H9 (cell line): ENCODE data around the gene SPECC1L. TPM values are rescaled to one million over a fixed set of nuclear protein-coding genes. Genes with fewer than 3 reads are reported as not detected.

Experiments used
- DNase-seq: peaks from one replicate; pipeline ENCODE4 v3.0.0-alpha.2; 2017
- H2AFZ ChIP-seq: one replicate; pipeline ENCODE4 v1.6.1; 2013; ENCODE audit warnings: mild to moderate bottlenecking, low read length, control low read depth, moderate library complexity
- H2AK5ac ChIP-seq: 2 replicates; pipeline ENCODE4 v1.6.1; 2013; ENCODE audit warnings: low read length, control low read depth, mixed read lengths; ENCODE audit not compliant: insufficient read length
- H2BK120ac ChIP-seq: one replicate; pipeline ENCODE4 v1.6.1; 2013; ENCODE audit warnings: low read depth, mild to moderate bottlenecking, low read length, control low read depth, inconsistent platforms; ENCODE audit not compliant: poor library complexity, severe bottlenecking
- H2BK12ac ChIP-seq: 2 replicates; pipeline ENCODE4 v1.6.1; 2013; ENCODE audit warnings: low read length, control low read depth, mixed read lengths, low read depth; ENCODE audit not compliant: insufficient read length
- H2BK15ac ChIP-seq: 2 replicates; pipeline ENCODE4 v1.6.1; 2013; ENCODE audit warnings: low read depth, low read length, control low read depth
- H2BK20ac ChIP-seq: one replicate; pipeline ENCODE4 v1.6.1; 2013; ENCODE audit warnings: low read depth, mild to moderate bottlenecking, low read length, control low read depth, inconsistent platforms; ENCODE audit not compliant: poor library complexity, severe bottlenecking
- H2BK5ac ChIP-seq: 2 replicates; pipeline ENCODE4 v1.6.1; 2013; ENCODE audit warnings: low read length, control low read depth, mixed read lengths; ENCODE audit not compliant: insufficient read length
- H3K14ac ChIP-seq: 2 replicates; pipeline ENCODE4 v1.6.1; 2013; ENCODE audit warnings: low read length, control low read depth; ENCODE audit not compliant: insufficient read depth
- H3K18ac ChIP-seq: 2 replicates; pipeline ENCODE4 v1.6.1; 2013; ENCODE audit warnings: low read depth, mild to moderate bottlenecking, mixed read lengths, low read length, control low read depth; ENCODE audit not compliant: insufficient read length
- H3K23ac ChIP-seq: 2 replicates; pipeline ENCODE4 v1.6.1; 2013; ENCODE audit warnings: low read length, control low read depth, mixed read lengths, low read depth; ENCODE audit not compliant: insufficient read length
- H3K23me2 ChIP-seq: 2 replicates; pipeline ENCODE4 v1.6.1; 2013; ENCODE audit warnings: low read depth, mild to moderate bottlenecking, mixed read lengths, low read length, control low read depth; ENCODE audit not compliant: insufficient read length, poor library complexity, severe bottlenecking
- H3K27ac ChIP-seq: 2 replicates; pipeline ENCODE4 v1.5.1; 2013; ENCODE audit warnings: low read length, control low read depth, mixed read lengths, low read depth; ENCODE audit not compliant: insufficient read length
- H3K27me3 ChIP-seq: 2 replicates; pipeline ENCODE4 v1.6.1; 2013; ENCODE audit warnings: low read length, control low read depth, inconsistent platforms; ENCODE audit not compliant: insufficient read depth
- H3K4ac ChIP-seq: 2 replicates; pipeline ENCODE4 v1.6.1; 2013; ENCODE audit warnings: low read depth, mild to moderate bottlenecking, control low read depth, inconsistent platforms, low read length, moderate library complexity
- H3K4me1 ChIP-seq: 2 replicates; pipeline ENCODE4 v1.6.1; 2013; ENCODE audit warnings: low read length, control low read depth, inconsistent platforms; ENCODE audit not compliant: insufficient read depth
- H3K4me2 ChIP-seq: 2 replicates; pipeline ENCODE4 v1.6.1; 2013; ENCODE audit warnings: low read length, control low read depth, mixed read lengths; ENCODE audit not compliant: insufficient read length, insufficient read depth
- H3K56ac ChIP-seq: 2 replicates; pipeline ENCODE4 v1.6.1; 2013; ENCODE audit warnings: low read depth, mild to moderate bottlenecking, mixed read lengths, low read length, control low read depth; ENCODE audit not compliant: insufficient read length
- H3K79me1 ChIP-seq: 2 replicates; pipeline ENCODE4 v1.6.1; 2013; ENCODE audit warnings: low read depth, mild to moderate bottlenecking, moderate library complexity, low read length, control low read depth, inconsistent platforms; ENCODE audit not compliant: insufficient read depth, poor library complexity, severe bottlenecking
- H3K79me2 ChIP-seq: 2 replicates; pipeline ENCODE4 v1.6.1; 2013; ENCODE audit warnings: low read length, control low read depth, inconsistent platforms; ENCODE audit not compliant: insufficient read depth
- H3K9ac ChIP-seq: 2 replicates; pipeline ENCODE4 v1.6.1; 2013; ENCODE audit warnings: low read length, control low read depth, mixed read lengths; ENCODE audit not compliant: insufficient read length; ENCODE audit errors: extremely low read depth
- H3K9me3 ChIP-seq: one replicate; pipeline ENCODE4 v1.6.1; 2013; ENCODE audit warnings: low read depth, low read length, inconsistent platforms; ENCODE audit not compliant: control insufficient read depth
- H3T11ph ChIP-seq: one replicate; pipeline ENCODE4 v1.6.1; 2013; ENCODE audit warnings: mild to moderate bottlenecking, low read length, control low read depth, inconsistent platforms
- H4K20me1 ChIP-seq: one replicate; pipeline ENCODE4 v1.6.1; 2013; ENCODE audit not compliant: control insufficient read depth, insufficient read length, insufficient read depth
- H4K5ac ChIP-seq: 2 replicates; pipeline ENCODE4 v1.6.1; 2013; ENCODE audit warnings: low read depth, mild to moderate bottlenecking, mixed read lengths, low read length, control low read depth; ENCODE audit not compliant: insufficient read length
- H4K8ac ChIP-seq: replicated peaks from 2 replicates; pipeline ENCODE4 v1.6.1; 2013; ENCODE audit warnings: low read length, control low read depth, mixed read lengths, low read depth; ENCODE audit not compliant: insufficient read length
- H4K91ac ChIP-seq: 2 replicates; pipeline ENCODE4 v1.6.1; 2013; ENCODE audit warnings: low read depth, mild to moderate bottlenecking, moderate library complexity, mixed read lengths, low read length, control low read depth; ENCODE audit not compliant: insufficient read length
- H3K27ac Mint-ChIP-seq, 3 experiments: 2 replicates in 2 of 3; 3 replicates in 1 of 3; pipeline ENCODE4 v1.8.0; 2020 to 2021; ENCODE audit warnings: mixed read lengths in 3 of 3, mild to moderate bottlenecking in 1 of 3, moderate library complexity in 1 of 3
- H3K27me3 Mint-ChIP-seq: 2 replicates; pipeline ENCODE4 v1.8.0; 2021; ENCODE audit warnings: low read depth, mild to moderate bottlenecking, moderate library complexity, mixed read lengths
- H3K36me3 Mint-ChIP-seq, 3 experiments: 2 replicates in 2 of 3; 3 replicates in 1 of 3; pipeline ENCODE4 v1.8.0; 2020 to 2021; ENCODE audit warnings: low read depth in 3 of 3, mixed read lengths in 3 of 3; ENCODE audit not compliant: insufficient read depth in 1 of 3
- H3K4me1 Mint-ChIP-seq, 2 experiments: 2 replicates each; pipeline ENCODE4 v1.8.0; 2020; ENCODE audit warnings: mixed read lengths in 2 of 2
- H3K4me3 Mint-ChIP-seq, 2 experiments: 2 replicates in 1 of 2; 3 replicates in 1 of 2; pipeline ENCODE4 v1.8.0; 2020 to 2021; ENCODE audit warnings: mild to moderate bottlenecking in 2 of 2, mixed read lengths in 2 of 2, moderate library complexity in 1 of 2
- H3K9me3 Mint-ChIP-seq, 2 experiments: 2 replicates in 1 of 2; 3 replicates in 1 of 2; pipeline ENCODE4 v1.8.0; 2020; ENCODE audit warnings: mild to moderate bottlenecking in 2 of 2, mixed read lengths in 2 of 2, moderate library complexity in 1 of 2
- CTCF ChIP-seq: fragments of 200-600 bp; sonication (generic); conservative IDR thresholded peaks from 3 replicates; pipeline ENCODE4 v1.8.0; 2021; ENCODE audit warnings: antibody characterized with exemption, mild to moderate bottlenecking
- WGBS: extraction: QIAGEN DNeasy Blood & Tissue Kit; methylation state at CpG from one replicate; pipeline ENCODE4 v1.1.7; 2013; ENCODE audit warnings: missing lambda C conversion rate, low lambda C conversion rate, mixed read lengths; ENCODE audit not compliant: insufficient read length; ENCODE audit errors: extremely low coverage; 5-methylcytosine and 5-hydroxymethylcytosine counted together
- total RNA-seq: library from RNA; stranded (reverse); gene quantifications from 2 replicates; pipeline ENCODE4 v1.2.1, GENCODE V29; 2021

SPECC1L gene
- total RNA-seq, 1 experiment from 2014 or later: 57.1 TPM

GRCh38 chr22:24394254-24394653 lies 123.6 kb downstream of the SPECC1L start:
- Histone ChIP-seq H3K79me1 (no peaks in the 10 kb centered on the region), H4K5ac (no peak overlapping the region), H2BK120ac (no peak overlapping the region), H2AFZ (no peak overlapping the region), H3K27ac (no peak overlapping the region), H3K18ac (no peak overlapping the region), H2BK15ac (no peak overlapping the region), H3K9me3 (no peaks in the 10 kb centered on the region), H3K27me3 (no peaks in the 10 kb centered on the region), H3K9ac (no peak overlapping the region), H3K23me2 (no peaks in the 10 kb centered on the region), H3K4ac (no peak overlapping the region), H3K4me1 (no peaks in the 10 kb centered on the region), H4K91ac (no peak overlapping the region), H2BK5ac (no peak overlapping the region), H3K4me2 (no peak overlapping the region), H4K20me1 (no peaks in the 10 kb centered on the region), H3T11ph (no peak overlapping the region), H2BK12ac (no peak overlapping the region), H3K79me2 (no peaks in the 10 kb centered on the region), H3K23ac (no peak overlapping the region), H2AK5ac (no peak overlapping the region), H2BK20ac (no peak overlapping the region), H3K14ac (no peak overlapping the region), H4K8ac (no peak overlapping the region), H3K56ac (no peak overlapping the region)
- peak overlapping the region in 1 of 3 experiments; percentile 68; a peak in 1 of 7 replicates for H3K27ac Mint-ChIP-seq
- no CpG with 5 or more reads among the region's 2 CpGs for WGBS
- H3K4me3 Mint-ChIP-seq: no peak overlapping the region
- DNase-seq: no peak
- H3K9me3 Mint-ChIP-seq: no peaks in the 10 kb centered on the region
- H3K4me1 Mint-ChIP-seq: no peaks in the 10 kb centered on the region
- TF ChIP-seq CTCF: no peak
- H3K27me3 Mint-ChIP-seq: no peaks in the 10 kb centered on the region
- H3K36me3 Mint-ChIP-seq: peaks cover 7 to 22% (median 21%) of the 10 kb centered on the region in 3 experiments; a peak in 6 of 7 replicates
